HG03432 (cell line): ENCODE results near the gene ZSCAN30.

Experiments used
- ATAC-seq: cut with Tn5 transposase; IDR thresholded peaks from one replicate; pipeline ENCODE4 v1.9.1; 2021; ENCODE audit warnings: mild to moderate bottlenecking, moderate library complexity; ENCODE audit not compliant: unreplicated experiment

ZSCAN30 gene

GRCh38 chr18:35282353-35282752 is 7.7 kb downstream of the ZSCAN30 start:
- no peak for ATAC-seq

GRCh38 chr18:35278969-35279368 is 11.1 kb downstream of the ZSCAN30 start:
- no peak for ATAC-seq

GRCh38 chr18:35278085-35278484 is 11.9 kb downstream of the ZSCAN30 start:
- no peak for ATAC-seq

- ATAC-seq, result no peak
These were observed 12.4 kb downstream of the ZSCAN30 start for GRCh38 chr18:35277633-35278032.

GRCh38 chr18:35276267-35276666 is 13.8 kb downstream of the ZSCAN30 start:
- no peak for ATAC-seq

GRCh38 chr18:35271656-35272055 is 18.4 kb downstream of the ZSCAN30 start:
- no peak for ATAC-seq

GRCh38 chr18:35268821-35269220 is 21.2 kb downstream of the ZSCAN30 start:
- ATAC-seq, result no peak

GRCh38 chr18:35267809-35268208 is 22.2 kb downstream of the ZSCAN30 start:
- peak; percentile 14 for ATAC-seq

- peak; percentile 83 for ATAC-seq
These were observed 22.8 kb downstream of the ZSCAN30 start for GRCh38 chr18:35267161-35267651.

GRCh38 chr18:35264409-35264808 is 25.6 kb downstream of the ZSCAN30 start:
- no peak for ATAC-seq

GRCh38 chr18:35256947-35257346 is 33.1 kb downstream of the ZSCAN30 start:
- no peak for ATAC-seq

GRCh38 chr18:35253655-35254287 is 36.3 kb downstream of the ZSCAN30 start:
- ATAC-seq, result no peak

GRCh38 chr18:35252466-35252865 is 37.6 kb downstream of the ZSCAN30 start:
- no peak for ATAC-seq

- ATAC-seq, result no peak
These were observed 41.6 kb downstream of the ZSCAN30 start for GRCh38 chr18:35248429-35248828.

- ATAC-seq, result no peak
These were observed 42.4 kb downstream of the ZSCAN30 start for GRCh38 chr18:35247412-35248249.

GRCh38 chr18:35246831-35247230 is 43.2 kb downstream of the ZSCAN30 start:
- no peak for ATAC-seq

GRCh38 chr18:35245719-35246317 is 44.2 kb downstream of the ZSCAN30 start:
- no peak for ATAC-seq

- ATAC-seq, result no peak
These were observed 45.4 kb downstream of the ZSCAN30 start for GRCh38 chr18:35244671-35245070.

GRCh38 chr18:35242426-35242825 is 47.6 kb downstream of the ZSCAN30 start:
- no peak for ATAC-seq

GRCh38 chr18:35241448-35241804 is 48.6 kb downstream of the ZSCAN30 start:
- peak; percentile 1 for ATAC-seq

GRCh38 chr18:35240664-35241447 is 49.2 kb downstream of the ZSCAN30 start, which contains the start of gene ZNF397:
ZNF397 (plus strand) TSS chr18:35241034; CDS start chr18:35242471, 1,437 bp downstream.
- peak; percentile 99 for ATAC-seq
